Stomach (tissue), 9 donors: ENCODE measurements around the gene ASAP2. TPM values are rescaled to one million over a fixed set of nuclear protein-coding genes. Genes with fewer than 3 reads are reported as not detected.

Experiments used
- DNase-seq, 2 donors: peaks; one replicate each; pipeline versions ENCODE4 v3.0.0 to v3.0.0-alpha.2; 2013 to 2019
- H3K27ac ChIP-seq, 5 donors: fragments of 200-600 bp in 4 of 5; sonication (generic) in 4 of 5; one replicate each; pipeline ENCODE4 v1.5.1; 2013 to 2019; ENCODE audit warnings: mild to moderate bottlenecking in 1 of 5, moderate library complexity in 1 of 5
- H3K27me3 ChIP-seq, 3 donors: fragments of 200-600 bp; sonication (generic); one replicate each; pipeline ENCODE4 v1.5.1; 2017 to 2019; ENCODE audit warnings: mixed run types in 1 of 3
- H3K36me3 ChIP-seq, 4 donors: fragments of 200-600 bp; sonication (generic); 1 replicate in 3 of 4; 2 replicates in 1 of 4; pipeline ENCODE4 v1.5.1; 2016 to 2019
- H3K4me1 ChIP-seq, 4 donors: fragments of 200-600 bp; sonication (generic); one replicate each; pipeline ENCODE4 v1.5.1; 2016 to 2019
- H3K4me3 ChIP-seq, 4 donors: fragments of 200-600 bp; sonication (generic) in 3 of 4; one replicate each; pipeline ENCODE4 v1.5.1; 2016 to 2019; ENCODE audit warnings: mild to moderate bottlenecking in 1 of 4
- H3K9me3 ChIP-seq, 4 donors: fragments of 200-600 bp; sonication (generic); one replicate each; pipeline ENCODE4 v1.5.1; 2016 to 2019
- CTCF ChIP-seq, 7 experiments: fragments of 450-650 bp in 4 of 7; fragments of 200-600 bp in 3 of 7; sonication (generic) in 3 of 7; IDR thresholded peaks; one replicate each; pipeline ENCODE4 v1.5.1; 2016 to 2019; ENCODE audit warnings: antibody characterized with exemption in 7 of 7, control low read depth in 2 of 7, mild to moderate bottlenecking in 1 of 7
- EP300 ChIP-seq: sonication (generic); formaldehyde crosslinking; IDR thresholded peaks from one replicate; pipeline ENCODE4 v1.6.1; 2017; ENCODE audit warnings: antibody characterized with exemption
- POLR2A ChIP-seq, 4 donors: fragments of 450-650 bp; IDR thresholded peaks; one replicate each; pipeline ENCODE4 v1.6.1; 2016; ENCODE audit warnings: antibody characterized with exemption in 4 of 4, control low read depth in 2 of 4, mild to moderate bottlenecking in 1 of 4, moderate library complexity in 1 of 4
- POLR2AphosphoS5 ChIP-seq, 3 donors: sonication (generic); formaldehyde crosslinking; IDR thresholded peaks; one replicate each; pipeline ENCODE4 v1.6.1; 2016; ENCODE audit warnings: antibody characterized with exemption in 3 of 3
- WGBS, 5 donors: extraction: QIAGEN DNeasy Blood & Tissue Kit in 3 of 5; methylation state at CpG; one replicate each; pipeline versions ENCODE4 v1.1.5 to v1.1.7; 2013 to 2018; 5-methylcytosine and 5-hydroxymethylcytosine counted together
- intact Hi-C: fragments of 100-400 bp; cut with DNase I; formaldehyde crosslinking; loops from one replicate; pipeline ENCODE4 v1.15.1; 2023; ENCODE audit warnings: low total_unique reads
- polyA plus RNA-seq, 3 donors: library from polyadenylated mRNA; stranded (reverse); fragments of 200-250 nt; gene quantifications; one replicate each; pipeline ENCODE4 v1.2.3, GENCODE V29; 2013
- total RNA-seq, 5 donors: library from RNA; depleted of rRNA; stranded (reverse); fragments of >200 nt; gene quantifications; one replicate each; pipeline versions ENCODE4 v1.1.0 to v1.2.3, GENCODE V29; 2014 to 2016
- donor health status: healthy with polysubstance abuse.
- donor health status: Bipolar disorder and iron deficiency.
- donor health status: healthy.

ASAP2 gene
- total and polyA plus RNA-seq, 8 donors: 9.7 to 55.4 (median 33.7) TPM

GRCh38 chr2:9285385-9285920 is 78.8 kb downstream of the ASAP2 start:
- intact Hi-C loops: no loop called here
- 63 to 77% (median 65%) methylated on average over 2 of the region's 2 CpGs for WGBS, 5 donors
- Histone ChIP-seq H3K9me3 (no peaks in the 10 kb centered on the region), H3K4me3 (no peak overlapping the region), H3K4me1 (peaks cover 24 to 71% (median 51%) of the 10 kb centered on the region in 4 donors), H3K36me3 (peaks cover 0 to 10% (median 4%) of the 10 kb centered on the region in 4 donors), H3K27ac (no peak overlapping the region), H3K27me3 (no peaks in the 10 kb centered on the region)
- no peak for DNase-seq
- TF ChIP-seq EP300 (no peak), POLR2AphosphoS5 (IDR thresholded peaks at IDR 0.05) (no peak), POLR2A (IDR thresholded peaks at IDR 0.05) (no peak)

- no peak for TF ChIP-seq EP300
- TF ChIP-seq CTCF (IDR thresholded peaks at IDR 0.05): no peak
- no peak for TF ChIP-seq POLR2AphosphoS5 (IDR thresholded peaks at IDR 0.05)
- no peak for TF ChIP-seq POLR2A (IDR thresholded peaks at IDR 0.05)
- H3K36me3 ChIP-seq: peaks cover 0 to 5% (median under 1%) of the 10 kb centered on the region in 4 donors
- 90 to 97% (median 96%) methylated on average over 4 of the region's 4 CpGs for WGBS, 5 donors
- H3K4me1 ChIP-seq: peaks cover 24 to 69% (median 49%) of the 10 kb centered on the region in 4 donors
- H3K9me3 ChIP-seq: no peaks in the 10 kb centered on the region
- DNase-seq: no peak
- intact Hi-C loops: no loop called here
- H3K27ac ChIP-seq: no peak overlapping the region
- no peak overlapping the region for H3K4me3 ChIP-seq
- H3K27me3 ChIP-seq: no peaks in the 10 kb centered on the region
Measured at GRCh38 chr2:9285921-9286320, 79.3 kb downstream of the ASAP2 start.

- no peaks in the 10 kb centered on the region for H3K9me3 ChIP-seq
- no peak for DNase-seq
- intact Hi-C loops: no loop called here
- H3K36me3 ChIP-seq: peaks cover 0 to 3% (median 0%) of the 10 kb centered on the region in 4 donors
- H3K27me3 ChIP-seq: no peaks in the 10 kb centered on the region
- peak overlapping the region in 2 of 5 donors; percentile 24 to 63 for H3K27ac ChIP-seq
- H3K4me3 ChIP-seq: no peak overlapping the region
- peaks cover 16 to 61% (median 41%) of the 10 kb centered on the region in 4 donors for H3K4me1 ChIP-seq
- 82 to 90% (median 87%) methylated on average over 12 of the region's 12 CpGs for WGBS, 5 donors
- TF ChIP-seq POLR2A (IDR thresholded peaks at IDR 0.05) (no peak), CTCF (IDR thresholded peaks at IDR 0.05) (no peak), POLR2AphosphoS5 (IDR thresholded peaks at IDR 0.05) (no peak), EP300 (no peak)
Measured at GRCh38 chr2:9286554-9287399, 80.2 kb downstream of the ASAP2 start.

- WGBS, 5 donors: 81 to 91% (median 82%) methylated on average over 15 of the region's 15 CpGs
- no peak for TF ChIP-seq CTCF (IDR thresholded peaks at IDR 0.05)
- no peak for TF ChIP-seq POLR2A (IDR thresholded peaks at IDR 0.05)
- TF ChIP-seq EP300: no peak
- peak in 1 of 3 donors; percentile 83 for TF ChIP-seq POLR2AphosphoS5 (IDR thresholded peaks at IDR 0.05)
- no peaks in the 10 kb centered on the region for H3K9me3 ChIP-seq
- H3K4me1 ChIP-seq: peaks cover 8 to 53% (median 34%) of the 10 kb centered on the region in 4 donors
- H3K36me3 ChIP-seq: no peaks in the 10 kb centered on the region
- DNase-seq: no peak
- intact Hi-C loops: no loop called here
- H3K27me3 ChIP-seq: no peaks in the 10 kb centered on the region
- no peak overlapping the region for H3K4me3 ChIP-seq
- H3K27ac ChIP-seq: peak overlapping the region in 2 of 5 donors; percentile 24 to 63
Measured at GRCh38 chr2:9287400-9288045, 80.9 kb downstream of the ASAP2 start.
